Hepatocyte (in vitro differentiated cells): Measurements from ENCODE around the gene RGS19. TPM values are rescaled to one million over a fixed set of nuclear protein-coding genes. Genes with fewer than 3 reads are reported as not detected.

Source experiments
- DNase-seq: peaks from one replicate; pipeline ENCODE4 v3.0.0-alpha.2; 2016; ENCODE audit warnings: low spot score
- H2AFZ ChIP-seq: fragments of 200-600 bp; sonication (generic); 2 replicates; pipeline ENCODE4 v1.6.0; 2016; ENCODE audit warnings: antibody characterized with exemption, mild to moderate bottlenecking
- H3K27ac ChIP-seq: fragments of 200-600 bp; sonication (generic); 2 replicates; pipeline ENCODE4 v1.5.1; 2016; ENCODE audit warnings: mild to moderate bottlenecking
- H3K27me3 ChIP-seq: fragments of 200-600 bp; sonication (generic); 2 replicates; pipeline ENCODE4 v1.6.1; 2016
- H3K36me3 ChIP-seq: fragments of 200-600 bp; sonication (generic); replicated peaks from 2 replicates; pipeline ENCODE4 v1.5.1; 2016; ENCODE audit warnings: low read depth; ENCODE audit not compliant: insufficient read depth
- H3K4me1 ChIP-seq: fragments of 200-600 bp; sonication (generic); 2 replicates; pipeline ENCODE4 v1.5.1; 2016; ENCODE audit warnings: mild to moderate bottlenecking, moderate library complexity; ENCODE audit not compliant: insufficient read depth
- H3K4me2 ChIP-seq: fragments of 200-600 bp; sonication (generic); 2 replicates; pipeline ENCODE4 v1.6.0; 2016
- H3K4me3 ChIP-seq: fragments of 200-600 bp; sonication (generic); 2 replicates; pipeline ENCODE4 v1.5.1; 2016; ENCODE audit warnings: mild to moderate bottlenecking
- H3K79me2 ChIP-seq: fragments of 200-600 bp; sonication (generic); 2 replicates; pipeline ENCODE4 v1.6.0; 2017; ENCODE audit warnings: mild to moderate bottlenecking
- H3K9me2 ChIP-seq: fragments of 200-600 bp; sonication (generic); replicated peaks from 2 replicates; pipeline ENCODE4 v1.6.0; 2017; ENCODE audit warnings: mild to moderate bottlenecking; ENCODE audit not compliant: insufficient read depth
- H3K9me3 ChIP-seq: fragments of 200-600 bp; sonication (generic); 2 replicates; pipeline ENCODE4 v1.5.1; 2016; ENCODE audit warnings: low read depth, mild to moderate bottlenecking
- H4K20me1 ChIP-seq: fragments of 200-600 bp; sonication (generic); 2 replicates; pipeline ENCODE4 v1.6.0; 2016; ENCODE audit warnings: mild to moderate bottlenecking; ENCODE audit not compliant: insufficient read depth, poor library complexity, severe bottlenecking
- EZH2 ChIP-seq: fragments of 200-600 bp; sonication (generic); IDR thresholded peaks from 2 replicates; pipeline ENCODE4 v1.6.1; 2016; ENCODE audit warnings: antibody characterized with exemption, mild to moderate bottlenecking, borderline replicate concordance
- EZH2phosphoT487 ChIP-seq: fragments of 200-600 bp; sonication (generic); IDR thresholded peaks from one replicate; pipeline ENCODE4 v1.6.1; 2018; ENCODE audit warnings: antibody characterized with exemption, mild to moderate bottlenecking, low read depth, moderate library complexity; ENCODE audit not compliant: unreplicated experiment, severe bottlenecking
- WGBS: methylation state at CpG from one replicate; pipeline ENCODE4 v1.1.6; 2016; ENCODE audit warnings: low lambda C conversion rate; ENCODE audit errors: missing lambda C conversion rate; 5-methylcytosine and 5-hydroxymethylcytosine counted together
- polyA plus RNA-seq: library from polyadenylated mRNA; unstranded; fragments of >200 nt; fragmentation: Nextera tagmentation; extraction: Ambion mirVana; gene quantifications from 2 replicates; pipeline ENCODE4 v1.2.1, GENCODE V29; 2016
- total RNA-seq: library from RNA; depleted of rRNA; stranded (reverse); fragments of >200 nt; gene quantifications from 2 replicates; pipeline ENCODE4 v1.2.3, GENCODE V29; 2014
- TF ChIP-seq, protein P1 (sequence below): fragments of 200-600 bp; sonication (generic); IDR thresholded peaks from 2 replicates; pipeline ENCODE4 v1.5.1; 2016; ENCODE audit warnings: antibody characterized with exemption, mild to moderate bottlenecking; ENCODE audit not compliant: poor library complexity

RGS19 gene
- total and polyA plus RNA-seq, 2 experiments from 2014 or later: 8.8 to 10.9 TPM

GRCh38 chr20:64050261-64051032 is 28.9 kb downstream of the RGS19 start:
- H3K4me1 ChIP-seq: peaks cover 20% of the 10 kb centered on the region
- TF ChIP-seq, protein P1, sequence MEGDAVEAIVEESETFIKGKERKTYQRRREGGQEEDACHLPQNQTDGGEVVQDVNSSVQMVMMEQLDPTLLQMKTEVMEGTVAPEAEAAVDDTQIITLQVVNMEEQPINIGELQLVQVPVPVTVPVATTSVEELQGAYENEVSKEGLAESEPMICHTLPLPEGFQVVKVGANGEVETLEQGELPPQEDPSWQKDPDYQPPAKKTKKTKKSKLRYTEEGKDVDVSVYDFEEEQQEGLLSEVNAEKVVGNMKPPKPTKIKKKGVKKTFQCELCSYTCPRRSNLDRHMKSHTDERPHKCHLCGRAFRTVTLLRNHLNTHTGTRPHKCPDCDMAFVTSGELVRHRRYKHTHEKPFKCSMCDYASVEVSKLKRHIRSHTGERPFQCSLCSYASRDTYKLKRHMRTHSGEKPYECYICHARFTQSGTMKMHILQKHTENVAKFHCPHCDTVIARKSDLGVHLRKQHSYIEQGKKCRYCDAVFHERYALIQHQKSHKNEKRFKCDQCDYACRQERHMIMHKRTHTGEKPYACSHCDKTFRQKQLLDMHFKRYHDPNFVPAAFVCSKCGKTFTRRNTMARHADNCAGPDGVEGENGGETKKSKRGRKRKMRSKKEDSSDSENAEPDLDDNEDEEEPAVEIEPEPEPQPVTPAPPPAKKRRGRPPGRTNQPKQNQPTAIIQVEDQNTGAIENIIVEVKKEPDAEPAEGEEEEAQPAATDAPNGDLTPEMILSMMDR: no peak
- TF ChIP-seq EZH2 (no peak), EZH2phosphoT487 (no peak)
- DNase-seq: no peak
- no peaks in the 10 kb centered on the region for H3K9me3 ChIP-seq
- no peaks in the 10 kb centered on the region for H3K9me2 ChIP-seq
- no peak overlapping the region for H2AFZ ChIP-seq
- 83% methylated on average over 22 of the region's 23 CpGs for WGBS
- no peak overlapping the region for H3K4me3 ChIP-seq
- H3K4me2 ChIP-seq: peak overlapping the region; percentile 77
- H3K27me3 ChIP-seq: peaks cover 37% of the 10 kb centered on the region
- H4K20me1 ChIP-seq: no peaks in the 10 kb centered on the region
- H3K79me2 ChIP-seq: no peaks in the 10 kb centered on the region
- H3K27ac ChIP-seq: no peak overlapping the region
- no peaks in the 10 kb centered on the region for H3K36me3 ChIP-seq

- Histone ChIP-seq H3K27ac (no peak overlapping the region), H4K20me1 (no peaks in the 10 kb centered on the region), H3K4me3 (no peak overlapping the region), H3K4me2 (peak overlapping the region; percentile 77), H3K79me2 (no peaks in the 10 kb centered on the region), H2AFZ (no peak overlapping the region), H3K27me3 (peaks cover 37% of the 10 kb centered on the region), H3K4me1 (peaks cover 20% of the 10 kb centered on the region), H3K9me3 (no peaks in the 10 kb centered on the region), H3K36me3 (no peaks in the 10 kb centered on the region), H3K9me2 (no peaks in the 10 kb centered on the region)
- 47% methylated on average over 14 of the region's 16 CpGs for WGBS
- TF ChIP-seq EZH2phosphoT487: peak; percentile 66
- TF ChIP-seq EZH2: peak; percentile 51
- TF ChIP-seq, protein P1: no peak
- no peak for DNase-seq
Measured at GRCh38 chr20:64049878-64050260, 29.4 kb downstream of the RGS19 start.

GRCh38 chr20:64049060-64049877 is 30.0 kb downstream of the RGS19 start, which contains the start of gene SOX18:
SOX18 (minus strand) TSS chr20:64049639; CDS start chr20:64049516, 123 bp downstream.
- H3K9me3 ChIP-seq: no peaks in the 10 kb centered on the region
- 2% methylated on average over 36 of the region's 111 CpGs for WGBS
- peaks cover 42% of the 10 kb centered on the region for H3K27me3 ChIP-seq

More at GRCh38 chr20:64049060-64049877, 30.0 kb downstream of the RGS19 start, which contains the start of gene SOX18:
- no peak within 1 kb of the TSS for H2AFZ ChIP-seq
- H3K79me2 ChIP-seq: no peaks in the 10 kb centered on the region
- peak; percentile 69 for DNase-seq
- H4K20me1 ChIP-seq: no peaks in the 10 kb centered on the region
- H3K27ac ChIP-seq: no peak within 1 kb of the TSS
- no peaks in the 10 kb centered on the region for H3K36me3 ChIP-seq
- no peaks in the 10 kb centered on the region for H3K9me2 ChIP-seq
- H3K4me1 ChIP-seq: peaks cover 19% of the 10 kb centered on the region
- no peak for TF ChIP-seq EZH2phosphoT487
- no peak for TF ChIP-seq EZH2
- TF ChIP-seq, protein P1: no peak
- H3K4me3 ChIP-seq: no peak within 1 kb of the TSS
- H3K4me2 ChIP-seq: peak within 1 kb of the TSS; percentile 77
